ENCODE measurements around the gene CGREF1.

DNA sequence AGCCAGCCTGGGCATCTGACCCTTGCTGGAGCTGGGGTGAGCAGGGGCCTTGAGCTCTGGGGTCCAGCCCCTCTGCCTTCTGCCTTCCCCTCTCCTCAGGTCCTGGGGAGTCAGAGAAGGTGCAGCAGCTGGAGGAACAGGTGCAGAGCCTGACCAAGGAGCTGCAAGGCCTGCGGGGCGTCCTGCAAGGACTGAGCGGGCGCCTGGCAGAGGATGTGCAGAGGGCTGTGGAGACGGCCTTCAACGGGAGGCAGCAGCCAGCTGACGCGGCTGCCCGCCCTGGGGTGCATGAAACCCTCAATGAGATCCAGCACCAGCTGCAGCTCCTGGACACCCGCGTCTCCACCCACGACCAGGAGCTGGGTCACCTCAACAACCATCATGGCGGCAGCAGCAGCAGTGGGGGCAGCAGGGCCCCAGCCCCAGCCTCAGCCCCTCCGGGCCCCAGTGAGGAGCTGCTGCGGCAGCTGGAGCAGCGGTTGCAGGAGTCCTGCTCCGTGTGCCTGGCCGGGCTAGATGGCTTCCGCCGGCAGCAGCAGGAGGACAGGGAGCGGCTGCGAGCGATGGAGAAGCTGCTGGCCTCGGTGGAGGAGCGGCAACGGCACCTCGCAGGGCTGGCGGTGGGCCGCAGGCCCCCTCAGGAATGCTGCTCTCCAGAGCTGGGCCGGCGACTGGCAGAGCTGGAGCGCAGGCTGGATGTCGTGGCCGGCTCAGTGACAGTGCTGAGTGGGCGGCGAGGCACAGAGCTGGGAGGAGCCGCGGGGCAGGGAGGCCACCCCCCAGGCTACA lies 36.8 kb downstream of the CGREF1 start:
- TF ChIP-seq CTCF (conservative IDR thresholded peaks at IDR 0.05; ENCODE audit: low read depth, low read length) (no peak), EZH2 (IDR thresholded peaks at IDR 0.05; ENCODE audit: low read length, unreplicated experiment) (no peak)

Data from PC-3 (cell line).